GM03348 (cell line): Measurements from ENCODE around the gene ZDHHC7.
A peak's percentile ranks its signal among the peaks of the same experiment; 100 is the strongest.
"Not testable (repeated sequence)": the region's sequence is repeated elsewhere in the genome, so short reads cannot be mapped to it uniquely, and the experiment has no call there.

Experiments
- DNase-seq: peaks from one replicate; pipeline ENCODE4 v3.0.0; 2012; ENCODE audit warnings: low spot score

The ZDHHC7 gene

GRCh38 chr16:85010931-85011845 is at the start of gene ZDHHC7:
Gene ZDHHC7, minus strand, starts transcription at chr16:85011535. Its CDS starts 20,917 bp downstream, at chr16:84990618.
- DNase-seq: peak; percentile 93

- DNase-seq: no peak
Observed at GRCh38 chr16:85058909-85059308, 47.6 kb upstream of the ZDHHC7 start.

GRCh38 chr16:85057948-85058347 is 46.6 kb upstream of the ZDHHC7 start:
- DNase-seq: no peak

- DNase-seq: no peak
Observed at GRCh38 chr16:85057212-85057889, 46.0 kb upstream of the ZDHHC7 start.

GRCh38 chr16:85056211-85056748 is 44.9 kb upstream of the ZDHHC7 start:
- DNase-seq: peak; percentile 67

GRCh38 chr16:85055493-85056210 is 44.3 kb upstream of the ZDHHC7 start:
- DNase-seq: peak; percentile 62

GRCh38 chr16:85054948-85055492 is 43.7 kb upstream of the ZDHHC7 start:
- no peak for DNase-seq

GRCh38 chr16:85054321-85054720 is 43.0 kb upstream of the ZDHHC7 start:
- DNase-seq: not testable (repeated sequence)

- DNase-seq: no peak
Observed at GRCh38 chr16:85052536-85052935, 41.2 kb upstream of the ZDHHC7 start.

GRCh38 chr16:85051683-85052082 is 40.3 kb upstream of the ZDHHC7 start:
- DNase-seq: no peak

GRCh38 chr16:85051067-85051581 is 39.8 kb upstream of the ZDHHC7 start:
- no peak for DNase-seq

GRCh38 chr16:85049706-85050305 is 38.5 kb upstream of the ZDHHC7 start:
- DNase-seq: no peak

- no peak for DNase-seq
Observed at GRCh38 chr16:85048921-85049562, 37.7 kb upstream of the ZDHHC7 start.

GRCh38 chr16:85047867-85048455 is 36.6 kb upstream of the ZDHHC7 start:
- DNase-seq: no peak

- DNase-seq: no peak
Observed at GRCh38 chr16:85046931-85047866, 35.9 kb upstream of the ZDHHC7 start.

GRCh38 chr16:85046472-85046916 is 35.2 kb upstream of the ZDHHC7 start:
- DNase-seq: no peak

- DNase-seq: no peak
Observed at GRCh38 chr16:85045641-85046471, 34.5 kb upstream of the ZDHHC7 start.

GRCh38 chr16:85045077-85045476 is 33.7 kb upstream of the ZDHHC7 start:
- no peak for DNase-seq
